ENCODE data around the gene R3HDM2. TPM values are rescaled to one million over a fixed set of nuclear protein-coding genes. Genes with fewer than 3 reads are reported as not detected.

Gene R3HDM2
- total and polyA plus RNA-seq, 2 of the 13 experiments (the other 11 are each of a cell fraction or from before 2014, with no cell fraction given) = 11.1 to 23.5 TPM

DNA sequence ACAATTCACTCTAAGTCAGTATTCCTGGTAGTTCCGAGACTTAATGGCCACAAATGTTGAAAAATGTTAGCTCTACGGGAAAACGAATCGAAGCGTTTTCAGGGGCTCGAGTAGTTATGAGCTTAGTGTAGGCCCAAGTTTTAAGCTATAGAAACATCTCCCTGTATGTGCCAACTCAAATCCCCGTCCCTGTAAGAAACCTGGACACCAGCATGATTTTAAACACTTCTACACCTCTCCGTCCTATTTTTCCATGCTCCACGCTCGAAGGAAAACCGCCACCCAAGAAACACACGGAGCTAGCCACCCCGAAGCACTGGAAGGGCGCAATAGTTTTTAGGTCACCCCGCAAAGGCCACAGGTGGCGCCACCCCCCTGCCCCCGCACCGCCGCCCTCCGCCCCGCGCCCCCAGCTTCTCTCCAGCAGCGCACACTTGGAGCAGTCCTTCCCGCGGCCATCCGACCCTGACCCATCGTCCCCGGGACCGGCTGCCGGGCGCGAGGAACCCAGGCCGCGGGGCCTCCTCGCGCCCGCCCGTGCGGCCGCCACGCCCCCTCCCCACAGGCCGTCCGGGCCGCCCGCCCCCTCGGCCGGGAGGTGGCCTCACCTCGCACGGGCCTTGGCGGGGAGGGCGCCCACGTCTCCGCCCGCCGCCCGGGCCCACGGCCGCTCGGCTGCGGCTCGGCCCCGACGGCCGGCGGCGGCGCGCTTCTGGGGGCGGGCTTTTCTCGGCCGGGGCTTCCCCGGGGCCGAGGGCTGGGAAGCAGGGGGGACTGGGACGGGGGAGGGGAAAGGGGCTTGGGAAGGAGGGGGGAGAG, 522 bp downstream of the R3HDM2 start (continued):
- TF ChIP-seq, protein P1, sequence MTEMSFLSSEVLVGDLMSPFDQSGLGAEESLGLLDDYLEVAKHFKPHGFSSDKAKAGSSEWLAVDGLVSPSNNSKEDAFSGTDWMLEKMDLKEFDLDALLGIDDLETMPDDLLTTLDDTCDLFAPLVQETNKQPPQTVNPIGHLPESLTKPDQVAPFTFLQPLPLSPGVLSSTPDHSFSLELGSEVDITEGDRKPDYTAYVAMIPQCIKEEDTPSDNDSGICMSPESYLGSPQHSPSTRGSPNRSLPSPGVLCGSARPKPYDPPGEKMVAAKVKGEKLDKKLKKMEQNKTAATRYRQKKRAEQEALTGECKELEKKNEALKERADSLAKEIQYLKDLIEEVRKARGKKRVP (CRISPR knock-in tag; IDR thresholded peaks at IDR 0.05) = no peak
- TF ChIP-seq ZNF556 (CRISPR knock-in tag; IDR thresholded peaks at IDR 0.05; ENCODE audit: borderline replicate concordance) (no peak; the same call in 1 of the 2 replicates), ZNF777 (CRISPR knock-in tag; IDR thresholded peaks at IDR 0.05) (0 out of 2 replicates have a peak, but pooled peaks have one; percentile 45)

DNA sequence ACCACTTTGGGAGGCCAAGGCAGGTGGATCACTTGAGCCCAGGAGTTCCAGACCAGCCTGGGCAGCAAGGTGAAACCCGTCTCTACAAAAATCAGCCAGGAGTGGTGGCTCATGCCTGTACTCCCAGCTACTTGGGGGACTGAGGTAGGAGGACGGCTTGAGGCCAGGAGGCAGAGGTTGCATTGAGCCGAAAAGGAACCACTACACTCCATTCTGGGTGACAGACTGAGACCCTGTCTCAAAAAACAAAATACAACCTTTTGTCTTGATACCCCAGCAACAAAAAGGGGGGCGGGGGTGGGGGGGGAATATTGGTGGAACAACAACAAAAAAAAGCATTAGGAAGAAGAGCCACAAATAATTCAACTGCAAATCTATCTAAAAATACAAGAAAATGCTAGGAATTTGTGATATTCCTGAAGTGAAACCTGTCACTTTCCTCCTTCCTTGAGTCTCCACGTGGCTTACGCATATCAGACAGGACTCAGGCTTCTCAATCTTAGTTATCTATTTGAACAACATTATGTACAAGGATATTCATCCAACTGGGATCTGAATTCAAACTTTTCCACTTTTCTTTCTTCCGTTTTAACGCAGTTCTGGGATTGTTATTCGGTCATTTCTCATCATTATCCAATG, 1.3 kb downstream of the R3HDM2 start:
- CTCF ChIA-PET (ENCODE audit: low intra/inter-chr PET ratio, low total read pairs) = no interaction called here
- Histone ChIP-seq H3K36me3 (replicated peaks in 1 of 2; ENCODE audit: control insufficient read depth in 1 of 2, insufficient read depth in 2 of 2, low read length in 2 of 2) (no peaks in the 10 kb centered on the region), H3K79me2 (ENCODE audit: insufficient read depth, low read length) (peaks cover 14% of the 10 kb centered on the region), H4K20me1 (ENCODE audit: insufficient read depth, low read length) (no peaks in the 10 kb centered on the region), H3K9ac (ENCODE audit: insufficient read depth, low read depth, low read length) (peak overlapping the region; percentile 89), H3K4me1 (ENCODE audit: insufficient read depth, low read length) (peaks cover 35% of the 10 kb centered on the region), H3K4me2 (ENCODE audit: low read depth, low read length) (peak overlapping the region; percentile 75), H3K4me3 (replicated peaks in 1 of 3; ENCODE audit: insufficient read depth in 1 of 3, low read depth in 2 of 3, low read length in 3 of 3) (peak overlapping the region; percentile 63 to 77 (median 73)), H3K27me3 (ENCODE audit: control insufficient read depth in 1 of 2, insufficient read depth in 2 of 2, low read length in 2 of 2) (no peaks in the 10 kb centered on the region; a peak in 1 of 5 replicates), H3K27ac (ENCODE audit: extremely low read length, insufficient read depth, low read length) (peak overlapping the region; percentile 88), H2AFZ (ENCODE audit: low read length) (no peak overlapping the region), H3K9me3 (ENCODE audit: low read length) (no peaks in the 10 kb centered on the region)
- in situ Hi-C loops (cut with HindIII; ENCODE audit: extremely low pct_ligation_motif_present, low pct_unique_long_range_greater_than_20kb) = no loop called here
- ATAC-seq (no peak), DNase-seq (ENCODE audit: low spot score) (no peak), FAIRE-seq (peak; percentile 43)
- 25% methylated on average over 9 of the region's 9 CpGs for WGBS (ENCODE audit: low lambda C conversion rate)
- POLR2A ChIA-PET = interaction anchor here (0.5 to 2.1 kb wide), 7 partner anchors 11 to 205 kb away, joined by 3 to 35 read pairs (median 4); partner anchors contain the start of genes GLI1 and INHBE
- BruUV-seq (replicated peaks) = TSS peak; percentile 80
- intact Hi-C loops (cut with micrococcal nuclease; ENCODE audit: unreplicated experiment) = no loop called here
- TF ChIP-seq, protein P2, sequence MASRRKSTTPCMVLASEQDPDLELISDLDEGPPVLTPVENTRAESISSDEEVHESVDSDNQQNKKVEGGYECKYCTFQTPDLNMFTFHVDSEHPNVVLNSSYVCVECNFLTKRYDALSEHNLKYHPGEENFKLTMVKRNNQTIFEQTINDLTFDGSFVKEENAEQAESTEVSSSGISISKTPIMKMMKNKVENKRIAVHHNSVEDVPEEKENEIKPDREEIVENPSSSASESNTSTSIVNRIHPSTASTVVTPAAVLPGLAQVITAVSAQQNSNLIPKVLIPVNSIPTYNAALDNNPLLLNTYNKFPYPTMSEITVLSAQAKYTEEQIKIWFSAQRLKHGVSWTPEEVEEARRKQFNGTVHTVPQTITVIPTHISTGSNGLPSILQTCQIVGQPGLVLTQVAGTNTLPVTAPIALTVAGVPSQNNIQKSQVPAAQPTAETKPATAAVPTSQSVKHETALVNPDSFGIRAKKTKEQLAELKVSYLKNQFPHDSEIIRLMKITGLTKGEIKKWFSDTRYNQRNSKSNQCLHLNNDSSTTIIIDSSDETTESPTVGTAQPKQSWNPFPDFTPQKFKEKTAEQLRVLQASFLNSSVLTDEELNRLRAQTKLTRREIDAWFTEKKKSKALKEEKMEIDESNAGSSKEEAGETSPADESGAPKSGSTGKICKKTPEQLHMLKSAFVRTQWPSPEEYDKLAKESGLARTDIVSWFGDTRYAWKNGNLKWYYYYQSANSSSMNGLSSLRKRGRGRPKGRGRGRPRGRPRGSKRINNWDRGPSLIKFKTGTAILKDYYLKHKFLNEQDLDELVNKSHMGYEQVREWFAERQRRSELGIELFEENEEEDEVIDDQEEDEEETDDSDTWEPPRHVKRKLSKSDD (CRISPR knock-in tag; IDR thresholded peaks at IDR 0.05; ENCODE audit: low read depth) = no peak
- peak; percentile 30; the same call in 1 of the 3 replicates for TF ChIP-seq MXI1 (IDR thresholded peaks at IDR 0.05; ENCODE audit: borderline replicate concordance, low read depth, low read length)
- no peak for TF ChIP-seq ZNF124 (CRISPR knock-in tag; IDR thresholded peaks at IDR 0.05)
- TF ChIP-seq, protein P3, sequence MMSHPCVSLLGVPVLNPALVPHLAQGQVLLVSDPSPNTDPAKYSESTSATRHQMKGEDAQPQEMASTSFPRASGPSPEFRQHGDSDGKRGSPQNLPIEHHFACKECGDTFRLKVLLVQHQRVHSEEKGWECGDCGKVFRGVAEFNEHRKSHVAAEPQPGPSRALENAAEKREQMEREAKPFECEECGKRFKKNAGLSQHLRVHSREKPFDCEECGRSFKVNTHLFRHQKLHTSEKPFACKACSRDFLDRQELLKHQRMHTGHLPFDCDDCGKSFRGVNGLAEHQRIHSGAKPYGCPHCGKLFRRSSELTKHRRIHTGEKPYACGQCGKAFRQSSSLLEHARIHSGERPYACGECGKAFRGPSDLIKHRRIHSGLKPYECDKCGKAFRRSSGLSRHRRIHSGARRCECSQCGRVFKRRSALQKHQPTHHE (CRISPR knock-in tag; IDR thresholded peaks at IDR 0.05; ENCODE audit: borderline replicate concordance) = no peak
- 0 out of 2 replicates have a peak, but pooled peaks have one; percentile 2 for TF ChIP-seq ZNF777 (CRISPR knock-in tag; IDR thresholded peaks at IDR 0.05)
- no peak for TF ChIP-seq KDM2A (CRISPR knock-in tag; IDR thresholded peaks at IDR 0.05; ENCODE audit: borderline replicate concordance, low read depth)
- TF ChIP-seq ZNF768 (CRISPR knock-in tag; IDR thresholded peaks at IDR 0.05) = no peak
- no peak for TF ChIP-seq ZNF569 (CRISPR knock-in tag; IDR thresholded peaks at IDR 0.05; ENCODE audit: borderline replicate concordance)
- no peak for TF ChIP-seq ASH2L (IDR thresholded peaks at IDR 0.05; ENCODE audit: insufficient read length, low read depth, low read length)
- TF ChIP-seq PHF20 (CRISPR knock-in tag; IDR thresholded peaks at IDR 0.05) = no peak
- TF ChIP-seq ZBTB38 (CRISPR knock-in tag; IDR thresholded peaks at IDR 0.05) = 0 out of 2 replicates have a peak, but pooled peaks have one; percentile 37
- no peak for TF ChIP-seq CBX5 (CRISPR knock-in tag; IDR thresholded peaks at IDR 0.05; ENCODE audit: borderline replicate concordance)
- no peak for TF ChIP-seq FIP1L1 (IDR thresholded peaks at IDR 0.05; ENCODE audit: borderline replicate concordance, insufficient read depth, low read depth, low read length)
- TF ChIP-seq HMG20A (CRISPR knock-in tag; IDR thresholded peaks at IDR 0.05; ENCODE audit: borderline replicate concordance) = no peak
